AG08396 (cell line): ENCODE data around the gene EPB41L2.
A peak's percentile ranks its signal among the peaks of the same experiment; 100 is the strongest.
"Not testable (repeated sequence)": the region's sequence is repeated elsewhere in the genome, so short reads cannot be mapped to it uniquely, and the experiment has no call there.

Experiments used
- DNase-seq: peaks from one replicate; pipeline ENCODE4 v3.0.0; 2012; ENCODE audit warnings: low spot score, mixed read lengths

The EPB41L2 gene

DNA sequence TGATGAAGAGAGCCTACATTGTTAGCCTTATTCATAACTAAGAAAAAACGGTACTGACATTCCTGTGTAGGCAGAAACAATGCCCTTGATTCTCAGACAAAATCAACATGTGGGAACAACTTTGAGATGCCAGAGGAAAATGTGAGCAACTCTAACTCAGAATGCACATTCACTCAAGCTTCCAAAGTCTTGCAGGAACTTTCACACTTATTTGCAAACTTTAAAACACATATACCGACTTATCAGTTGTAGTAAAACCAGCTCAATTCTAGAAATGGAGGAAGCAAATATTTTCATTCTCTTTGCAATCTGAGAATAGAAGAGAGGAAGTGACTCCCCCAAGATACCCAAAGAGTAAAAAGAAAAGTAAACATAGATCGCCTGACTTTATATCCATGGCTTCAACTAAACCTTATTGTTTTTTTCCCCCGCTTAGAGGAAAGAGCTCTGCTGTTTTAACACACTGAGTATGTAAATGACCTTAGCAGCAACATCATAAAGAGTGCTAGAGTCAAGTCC lies 117.6 kb downstream of the EPB41L2 start:
- DNase-seq, result no peak

GRCh38 chr6:130944486-130944885 lies 118.6 kb downstream of the EPB41L2 start:
- DNase-seq, result no peak

DNA sequence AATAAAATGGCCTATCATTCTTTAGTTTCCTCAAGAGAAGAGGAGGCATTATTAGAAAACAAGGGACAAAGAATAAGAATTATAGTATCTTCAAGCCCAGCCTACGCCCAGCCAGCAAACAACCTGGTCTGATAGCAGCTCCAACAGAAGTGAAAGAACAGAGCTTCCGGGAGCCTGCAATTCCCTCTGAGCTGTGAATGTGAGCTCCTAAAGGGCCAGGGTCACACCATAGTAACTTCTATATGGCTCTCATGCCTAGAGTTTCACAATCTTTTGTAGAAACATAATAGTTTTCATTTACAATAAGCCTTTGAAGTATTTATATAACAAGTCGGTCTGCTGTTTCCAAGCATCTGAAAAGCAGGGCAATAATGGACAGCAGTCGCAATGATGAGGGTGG lies 119.3 kb downstream of the EPB41L2 start:
- no peak for DNase-seq

DNA sequence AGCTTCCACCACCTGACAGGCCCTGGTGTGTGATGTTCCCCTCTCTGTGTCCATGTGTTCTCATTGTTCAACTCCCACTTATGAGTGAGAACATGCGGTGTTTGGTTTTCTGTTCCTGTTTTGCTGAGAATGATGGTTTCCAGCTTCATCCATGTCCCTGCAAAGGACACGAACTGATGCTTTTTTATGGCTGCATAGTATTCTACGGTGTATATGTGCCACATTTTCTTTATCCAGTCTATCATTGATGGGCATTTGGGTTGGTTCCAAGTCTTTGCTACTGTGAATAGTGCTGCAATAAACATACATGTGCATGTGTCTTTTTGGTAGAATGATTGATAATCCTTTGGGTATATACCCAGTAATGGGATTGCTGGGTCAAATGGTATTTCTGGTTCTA lies 120.3 kb downstream of the EPB41L2 start:
- not testable (repeated sequence) for DNase-seq

- DNase-seq, result peak; percentile 23
These were observed 125.0 kb downstream of the EPB41L2 start for GRCh38 chr6:130937942-130938604.

- no peak for DNase-seq
These were observed 126.1 kb downstream of the EPB41L2 start for GRCh38 chr6:130936933-130937332.

GRCh38 chr6:130935978-130936377 lies 127.1 kb downstream of the EPB41L2 start:
- DNase-seq, result no peak

- no peak for DNase-seq
These were observed 128.0 kb downstream of the EPB41L2 start for GRCh38 chr6:130934848-130935585.

GRCh38 chr6:130933712-130934200 lies 129.3 kb downstream of the EPB41L2 start:
- DNase-seq, result peak; percentile 58

GRCh38 chr6:130932921-130933320 lies 130.1 kb downstream of the EPB41L2 start:
- no peak for DNase-seq

- no peak for DNase-seq
These were observed 130.6 kb downstream of the EPB41L2 start for GRCh38 chr6:130932438-130932837.

DNA sequence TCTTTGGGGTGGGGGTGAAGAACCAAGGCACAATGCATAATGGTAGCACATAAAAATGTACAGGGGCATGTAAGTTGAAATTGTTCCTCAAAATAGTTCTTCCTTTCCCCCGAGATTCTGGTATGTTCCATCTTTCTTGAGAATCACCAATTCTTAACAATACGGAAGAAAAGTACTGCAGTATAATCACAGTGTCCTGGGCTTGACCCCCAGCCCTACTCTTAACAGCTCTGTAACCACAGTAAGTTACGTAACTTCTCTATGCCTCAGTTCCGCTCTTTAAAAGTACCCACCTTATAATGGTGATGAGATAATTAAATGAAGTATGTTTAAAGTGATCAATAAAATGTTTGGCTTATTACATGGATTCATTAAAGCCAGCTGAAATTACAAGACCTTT lies 131.4 kb downstream of the EPB41L2 start:
- no peak for DNase-seq

DNA sequence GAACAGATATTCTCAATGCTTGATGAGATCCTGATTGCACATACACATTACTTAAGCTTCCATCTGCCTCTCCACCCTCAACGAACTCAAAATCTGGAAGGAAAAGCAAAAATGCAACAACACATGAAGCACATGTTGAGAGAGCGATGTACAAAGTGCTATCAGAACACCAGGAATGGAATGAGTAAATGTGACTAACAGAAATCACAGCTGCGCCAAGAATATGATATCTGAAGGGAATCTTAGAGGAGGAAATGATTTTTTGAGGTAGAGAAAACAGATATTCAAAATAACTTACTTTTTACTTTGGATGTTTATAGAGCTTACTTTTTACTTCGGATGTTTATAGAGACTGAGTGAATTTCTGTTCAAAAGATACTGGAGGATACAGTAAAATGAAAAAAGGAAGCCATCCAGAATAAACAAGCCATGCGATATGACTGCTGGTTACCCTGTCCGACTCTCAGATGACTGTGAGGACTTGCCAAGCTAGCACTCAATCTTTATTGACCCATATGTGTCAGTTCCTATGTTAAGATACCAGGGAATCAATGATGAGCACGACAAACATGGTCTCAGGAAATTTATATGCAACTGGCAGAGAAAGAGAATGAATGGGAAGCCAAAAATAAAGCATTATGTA lies 133.9 kb downstream of the EPB41L2 start:
- DNase-seq, result peak; percentile 41

DNA sequence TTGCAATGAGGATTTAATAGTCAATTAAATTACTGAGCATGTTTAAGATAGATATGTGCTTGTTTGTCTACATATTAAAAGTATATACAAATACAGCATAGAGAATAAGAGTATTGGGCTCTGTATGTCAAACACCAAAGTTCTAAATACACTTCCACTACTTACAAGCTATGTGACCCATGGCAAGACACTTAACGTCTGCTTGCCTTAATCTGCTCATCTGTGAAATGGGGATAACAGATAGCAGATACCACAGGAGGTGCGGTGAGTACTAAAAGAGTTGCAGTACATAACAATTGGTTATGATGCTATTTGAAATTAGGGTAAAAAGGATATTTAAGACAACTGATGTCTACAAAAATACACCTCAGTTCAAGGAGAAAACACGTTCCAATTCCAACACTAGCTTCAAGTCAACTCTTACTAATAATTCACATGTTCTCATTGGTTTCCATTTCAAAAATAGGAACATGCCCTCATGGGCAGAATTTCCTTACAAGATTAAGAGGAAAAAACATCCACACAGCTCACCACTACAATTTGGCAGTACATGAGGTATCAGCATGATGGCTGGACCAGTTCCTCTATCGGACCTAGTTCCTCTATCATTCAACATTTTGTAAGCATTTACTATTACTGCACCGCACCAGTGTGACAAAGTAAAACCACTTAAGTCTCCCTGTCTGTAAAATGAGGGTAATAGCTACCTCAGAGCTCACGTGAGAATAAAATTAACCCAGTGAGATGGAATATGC lies 134.7 kb downstream of the EPB41L2 start:
- DNase-seq, result no peak

DNA sequence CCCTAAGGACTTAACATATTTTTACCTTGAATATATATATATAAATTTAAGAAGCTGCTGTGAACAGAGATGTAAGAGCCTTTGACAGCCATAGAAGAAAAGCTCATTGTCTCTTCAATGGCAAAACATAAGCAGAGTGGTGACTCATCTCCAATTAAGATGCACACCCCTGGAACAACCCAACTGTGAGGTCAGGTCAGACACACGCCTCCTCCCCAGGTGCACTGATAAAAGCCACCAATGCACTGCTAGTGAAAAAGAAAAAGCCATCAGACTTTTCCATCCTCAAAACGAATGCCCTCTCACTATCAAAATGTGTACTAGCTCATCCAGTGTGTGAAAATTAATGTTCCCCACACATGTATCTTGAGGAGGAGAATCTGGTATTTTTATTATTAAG lies 135.7 kb downstream of the EPB41L2 start:
- DNase-seq, result no peak

DNA sequence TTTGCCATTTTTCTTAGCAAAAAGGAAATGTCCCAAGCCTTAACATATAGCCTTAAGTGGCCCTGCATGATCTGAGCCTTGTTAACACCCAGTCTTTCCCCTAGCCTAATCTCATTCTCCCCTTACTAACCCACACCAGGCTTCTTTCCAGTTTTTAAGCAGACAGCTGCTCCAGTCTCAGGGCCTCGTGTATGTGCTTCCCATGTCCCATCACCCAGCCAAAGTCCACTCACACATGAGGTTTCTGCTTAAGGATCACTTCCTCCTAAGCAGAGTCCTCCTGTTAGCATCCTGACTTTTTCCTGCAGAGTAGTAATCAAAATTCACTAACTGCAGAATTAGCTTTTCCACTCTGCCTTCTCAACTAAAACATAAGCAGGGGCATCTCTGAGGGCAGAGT lies 139.7 kb downstream of the EPB41L2 start:
- DNase-seq, result no peak

DNA sequence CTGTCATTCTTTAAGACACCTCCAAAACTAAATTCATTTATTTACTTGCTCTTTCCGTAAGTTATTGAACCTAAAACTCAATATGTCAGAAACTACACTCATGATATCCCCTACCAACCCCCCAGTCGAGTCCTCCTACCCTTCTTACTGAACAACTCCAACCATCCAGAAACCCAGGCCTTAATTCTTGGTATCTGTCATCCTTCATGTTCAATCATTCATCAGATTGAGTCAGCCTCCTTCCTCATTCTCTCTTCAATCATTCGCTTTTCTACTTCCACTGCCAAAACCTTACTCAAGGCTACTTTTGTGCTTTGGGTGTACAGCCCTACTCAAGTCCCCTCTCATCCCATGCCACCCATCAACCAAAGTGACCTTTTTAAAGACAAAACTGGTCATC lies 140.1 kb downstream of the EPB41L2 start:
- no peak for DNase-seq

- DNase-seq, result no peak
These were observed 142.1 kb downstream of the EPB41L2 start for GRCh38 chr6:130920969-130921368.

DNA sequence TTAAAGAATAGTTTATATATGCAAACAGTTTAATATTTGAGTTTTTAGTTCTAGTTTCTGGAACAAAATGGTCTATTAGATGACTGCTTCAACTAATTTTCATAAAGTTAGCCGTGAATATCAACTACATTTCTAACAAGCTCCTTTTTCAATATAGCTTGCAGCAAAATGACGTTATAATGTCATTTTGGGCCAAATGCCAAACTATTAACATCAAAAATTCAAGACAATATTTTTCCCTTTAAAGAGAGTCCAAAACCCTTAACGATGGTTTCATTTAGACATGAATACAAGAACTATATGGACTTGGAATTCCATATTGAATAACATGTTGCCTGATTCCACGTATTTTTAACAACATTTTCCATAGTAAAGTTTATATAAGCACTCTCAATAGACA lies 144.9 kb downstream of the EPB41L2 start:
- no peak for DNase-seq

GRCh38 chr6:130915606-130916005 lies 147.4 kb downstream of the EPB41L2 start:
- DNase-seq, result not testable (repeated sequence)

DNA sequence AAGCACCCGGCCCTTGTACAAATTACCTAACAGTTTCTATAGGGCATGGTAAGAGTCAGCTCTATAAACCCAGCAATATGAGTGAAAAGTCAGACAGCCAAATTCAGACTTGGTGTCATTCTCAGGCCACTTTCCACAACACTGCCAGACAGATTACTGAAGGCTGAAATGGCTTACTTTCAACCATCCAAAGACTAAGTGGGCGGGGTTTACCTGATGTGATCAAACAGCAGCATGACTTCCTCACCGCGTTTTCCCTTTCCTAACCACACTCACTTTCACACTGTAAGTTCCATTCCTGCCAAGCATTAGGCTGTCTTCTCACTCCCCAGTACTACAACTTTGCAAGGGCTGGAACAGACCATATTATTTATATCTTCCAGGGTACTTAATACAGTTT lies 149.9 kb downstream of the EPB41L2 start:
- no peak for DNase-seq

GRCh38 chr6:130912434-130912833 lies 150.6 kb downstream of the EPB41L2 start:
- DNase-seq, result no peak
